GM18907 (cell line): ENCODE results near the gene CDH13.

ENCODE experiments used
- ATAC-seq: cut with Tn5 transposase; IDR thresholded peaks from one replicate; pipeline ENCODE4 v1.9.1; 2021; ENCODE audit warnings: mild to moderate bottlenecking, moderate library complexity; ENCODE audit not compliant: unreplicated experiment

The CDH13 gene

DNA sequence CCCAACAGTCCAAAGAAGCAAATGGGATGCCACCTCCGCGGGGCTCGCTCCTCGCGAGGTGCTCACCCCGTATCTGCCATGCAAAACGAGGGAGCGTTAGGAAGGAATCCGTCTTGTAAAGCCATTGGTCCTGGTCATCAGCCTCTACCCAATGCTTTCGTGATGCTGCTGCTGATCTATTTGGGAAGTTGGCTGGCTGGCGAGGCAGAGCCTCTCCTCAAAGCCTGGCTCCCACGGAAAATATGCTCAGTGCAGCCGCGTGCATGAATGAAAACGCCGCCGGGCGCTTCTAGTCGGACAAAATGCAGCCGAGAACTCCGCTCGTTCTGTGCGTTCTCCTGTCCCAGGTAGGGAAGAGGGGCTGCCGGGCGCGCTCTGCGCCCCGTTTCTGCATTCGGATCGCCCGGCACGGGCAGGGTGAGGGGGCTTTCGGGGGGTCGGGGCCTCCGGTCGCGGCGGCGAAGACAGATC lies at the start of gene CDH13:
Gene CDH13, plus strand, starts transcription at position 179 of the 471 bp plus-strand sequence.
- no peak for ATAC-seq

DNA sequence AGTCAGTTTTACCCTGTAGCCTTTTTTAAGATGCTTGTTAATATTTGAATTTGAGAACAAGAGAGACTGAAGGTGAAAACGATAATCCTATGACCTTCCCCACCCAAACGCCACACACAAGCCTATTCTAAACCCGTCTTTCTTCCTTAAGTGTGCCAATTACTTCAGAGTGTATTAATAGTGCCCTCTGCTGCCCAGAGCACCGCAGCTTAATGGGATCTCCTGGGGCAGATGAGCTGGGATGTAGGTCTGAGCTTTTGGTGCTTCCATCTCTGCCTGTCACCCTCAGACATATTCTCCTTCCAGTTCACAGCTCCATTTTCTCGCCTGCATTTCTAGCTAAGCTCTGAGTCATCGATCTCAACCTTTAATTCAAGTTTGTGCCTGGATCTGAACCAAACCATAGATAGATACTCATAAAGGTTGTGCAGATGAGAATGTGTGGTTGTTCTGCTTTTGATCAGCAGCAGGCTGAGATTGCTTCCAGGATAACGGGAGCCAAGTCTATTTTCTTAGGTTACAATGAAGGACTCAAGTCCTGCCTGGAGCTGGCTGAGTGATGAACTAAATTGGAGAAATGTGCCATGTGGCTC lies 46.4 kb upstream of the CDH13 start:
- no peak for ATAC-seq

GRCh38 chr16:82582975-82583374 lies 43.8 kb upstream of the CDH13 start:
- ATAC-seq, result no peak

GRCh38 chr16:82583422-82583821 lies 43.3 kb upstream of the CDH13 start:
- no peak for ATAC-seq

DNA sequence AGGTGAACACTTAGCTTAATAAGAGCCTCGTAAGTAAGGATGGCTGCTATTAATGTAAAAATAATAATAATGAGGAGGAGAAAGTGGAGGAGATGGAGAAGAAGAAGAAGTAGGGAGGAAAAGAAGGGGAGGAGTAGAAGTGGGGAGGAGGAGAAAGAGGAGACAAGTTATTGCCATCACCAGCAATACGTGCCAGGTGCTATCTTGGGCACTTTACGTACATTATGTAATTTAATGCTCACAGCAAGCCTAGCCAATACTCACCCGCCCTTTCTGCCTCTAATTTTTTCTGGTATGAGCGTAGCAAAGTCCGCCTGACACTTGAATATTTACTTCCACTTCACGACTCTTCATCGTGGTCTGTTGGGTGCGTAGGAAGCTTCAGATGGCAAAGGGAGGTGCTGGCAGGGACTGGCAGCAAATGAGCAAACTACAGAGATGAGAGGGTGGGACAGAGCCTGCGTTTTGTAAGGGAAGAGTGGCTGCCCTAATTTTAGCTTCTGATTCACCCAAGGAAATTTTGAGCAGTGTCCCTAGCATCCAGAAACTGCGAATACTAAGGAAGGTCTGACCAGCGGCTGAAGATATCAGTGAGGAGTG lies 42.1 kb upstream of the CDH13 start:
- ATAC-seq, result no peak

- no peak for ATAC-seq
These were observed 41.1 kb upstream of the CDH13 start for GRCh38 chr16:82585675-82586074.

DNA sequence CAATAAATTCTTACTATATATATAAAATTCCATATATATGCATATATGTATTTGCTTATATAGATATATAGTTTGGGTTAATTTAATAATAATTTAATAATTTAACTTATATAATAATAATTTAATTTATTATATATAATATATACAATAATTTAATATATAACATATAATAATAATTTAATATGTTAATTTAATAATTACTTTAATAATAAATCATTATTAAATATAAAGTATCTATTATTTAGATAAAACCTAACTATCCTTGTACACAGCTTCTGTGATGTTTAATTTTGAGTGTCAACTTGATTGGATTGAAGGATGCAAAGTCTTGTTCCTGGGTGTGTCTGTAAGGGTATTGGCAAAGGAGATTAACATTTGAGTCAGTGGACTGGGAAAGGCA lies 40.6 kb upstream of the CDH13 start:
- ATAC-seq, result no peak

GRCh38 chr16:82587289-82587688 lies 39.5 kb upstream of the CDH13 start:
- ATAC-seq, result no peak

DNA sequence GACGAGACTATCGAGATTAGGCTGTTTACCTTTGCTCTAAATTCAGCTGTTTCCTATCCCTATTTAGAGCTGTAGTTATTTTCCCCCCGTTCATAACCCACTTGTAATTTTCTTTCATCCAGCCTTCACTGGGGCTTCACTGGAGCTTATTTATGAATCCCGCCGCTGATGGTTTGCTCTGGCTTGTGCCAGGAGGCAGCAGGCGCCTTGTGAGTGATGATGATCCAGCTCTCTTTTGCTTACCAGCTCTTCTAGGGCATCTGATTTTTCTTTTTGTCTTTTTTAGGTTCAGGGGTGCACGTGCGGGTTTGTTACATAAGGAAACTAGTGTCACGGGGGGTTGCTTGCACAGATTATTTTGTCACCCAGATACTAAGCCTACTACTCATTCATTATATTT lies 37.4 kb upstream of the CDH13 start:
- no peak for ATAC-seq

GRCh38 chr16:82594114-82594513 lies 32.7 kb upstream of the CDH13 start:
- no peak for ATAC-seq

GRCh38 chr16:82598771-82599170 lies 28.0 kb upstream of the CDH13 start:
- no peak for ATAC-seq

- ATAC-seq, result no peak
These were observed 24.7 kb upstream of the CDH13 start for GRCh38 chr16:82601989-82602640.

- no peak for ATAC-seq
These were observed 22.9 kb upstream of the CDH13 start for GRCh38 chr16:82603784-82604411.

DNA sequence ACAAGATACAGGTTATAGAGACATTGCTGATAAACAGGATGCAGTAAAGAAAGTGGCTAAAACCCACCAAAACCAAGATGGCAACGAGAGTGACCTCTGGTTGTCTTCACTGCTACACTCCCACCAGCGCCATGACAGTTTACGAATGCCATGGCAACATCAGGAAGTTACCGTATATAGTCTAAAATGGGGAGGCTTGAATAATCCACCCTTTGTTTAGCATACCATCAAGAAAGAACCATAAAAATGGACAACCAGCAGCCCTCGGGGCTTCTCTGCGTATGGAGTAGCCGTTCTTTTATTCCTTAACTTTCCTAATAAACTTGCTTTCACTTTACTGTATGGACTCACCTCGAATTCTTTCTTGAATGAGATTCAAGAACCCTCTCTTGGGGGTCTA lies 21.7 kb upstream of the CDH13 start:
- ATAC-seq, result no peak

DNA sequence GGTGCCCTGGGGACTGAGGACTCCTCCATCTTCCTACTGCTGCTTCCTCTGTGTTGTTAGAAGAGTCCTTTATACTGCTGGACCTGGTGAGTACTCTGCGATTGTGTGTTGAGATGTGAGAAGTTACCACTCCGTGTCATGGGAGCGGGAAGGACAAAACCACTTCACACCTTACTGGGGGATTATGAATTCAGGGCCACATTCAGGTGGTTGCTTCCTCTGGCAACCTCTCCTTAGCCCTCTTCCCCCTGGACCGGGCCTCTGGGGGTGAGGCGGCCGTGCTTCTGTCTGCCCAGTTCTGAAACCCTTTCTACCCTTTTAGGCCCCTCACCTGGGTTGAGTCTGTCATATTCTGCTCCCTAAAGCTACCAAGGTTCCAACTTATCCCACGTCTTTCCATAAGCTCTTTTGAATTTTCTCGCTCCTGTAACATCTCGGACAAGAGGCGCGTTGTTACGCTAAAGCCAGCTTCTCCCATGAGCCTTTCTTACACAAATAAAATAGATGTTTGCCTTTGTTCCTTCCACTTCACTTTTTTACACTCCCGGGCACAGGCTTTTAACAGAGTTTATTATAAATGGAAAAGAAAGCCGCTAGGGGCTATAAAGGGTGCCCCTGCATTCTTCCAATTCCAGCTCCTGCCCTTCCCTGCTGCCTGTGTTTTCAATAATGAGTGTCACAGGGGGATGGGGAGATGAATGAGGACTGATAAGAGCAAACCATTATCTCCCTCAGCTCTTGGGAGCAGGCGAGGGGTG lies 20.7 kb upstream of the CDH13 start:
- no peak for ATAC-seq

DNA sequence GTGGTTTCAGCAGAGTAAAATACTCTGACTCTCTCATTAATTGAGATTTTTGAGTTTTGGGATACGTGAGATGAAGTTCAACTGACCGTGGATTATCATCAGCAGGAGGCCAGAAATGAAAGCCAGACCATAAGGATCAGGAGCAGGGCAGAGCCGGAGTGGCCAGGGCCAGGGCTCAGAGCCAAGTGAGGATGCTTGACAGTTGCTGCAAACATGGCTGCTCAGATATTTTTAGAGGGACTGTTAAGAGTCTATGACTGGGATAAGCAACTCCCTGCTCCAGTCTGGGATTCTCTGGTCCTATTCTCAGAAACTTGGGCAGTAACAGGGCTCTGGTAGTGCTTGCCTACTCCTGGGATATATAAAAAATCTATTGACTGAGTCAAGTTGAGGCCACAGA lies 17.6 kb upstream of the CDH13 start:
- no peak for ATAC-seq

GRCh38 chr16:82612263-82612662 lies 14.5 kb upstream of the CDH13 start:
- no peak for ATAC-seq

- no peak for ATAC-seq
These were observed 10.4 kb upstream of the CDH13 start for GRCh38 chr16:82616356-82616755.

DNA sequence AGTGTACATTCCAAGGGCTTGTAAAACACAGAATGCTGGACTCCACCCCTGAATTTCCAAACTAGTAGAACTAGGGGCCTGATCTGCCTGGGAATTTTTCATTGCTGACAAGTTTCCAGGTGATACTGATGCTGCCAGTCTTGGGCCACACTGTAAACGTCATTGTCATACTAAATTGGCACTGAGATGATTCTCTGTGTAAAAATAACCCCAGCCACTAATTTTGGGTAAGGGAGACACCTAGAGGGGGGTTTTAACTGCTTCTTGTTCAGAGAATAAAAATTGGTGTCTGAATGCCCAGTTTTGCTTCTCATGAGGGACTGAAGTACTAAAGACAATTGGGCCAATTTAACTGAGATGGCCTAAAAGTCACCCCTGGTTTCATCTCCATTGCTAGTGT lies 5.0 kb upstream of the CDH13 start:
- ATAC-seq, result no peak

DNA sequence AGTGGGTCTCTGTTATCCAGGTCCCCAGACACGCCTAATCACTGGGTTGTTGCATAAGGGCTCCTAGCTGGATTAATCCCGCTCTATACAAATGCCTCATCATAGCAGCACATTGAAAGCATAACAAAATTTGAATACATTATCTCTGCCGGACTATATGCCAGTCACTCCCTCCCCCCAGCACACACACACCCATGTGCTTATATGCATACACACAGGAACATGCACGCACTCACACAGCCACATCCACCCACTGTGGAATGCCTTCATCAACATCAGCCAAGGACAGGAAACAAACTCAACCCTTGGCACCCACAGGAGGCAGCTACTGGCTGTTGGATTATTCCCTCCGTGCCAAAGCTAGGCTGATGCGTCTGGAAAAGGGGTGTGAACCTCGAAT lies 3.5 kb upstream of the CDH13 start:
- no peak for ATAC-seq
